PC-3 (cell line): ENCODE measurements around the gene BEX4.

Experiments
- EZH2 ChIP-seq: fragments of 300-600 bp; sonication (generic); IDR thresholded peaks from one replicate; pipeline ENCODE4 v1.6.1; 2017; ENCODE audit warnings: antibody characterized with exemption, mild to moderate bottlenecking, low read length; ENCODE audit not compliant: unreplicated experiment
- TF ChIP-seq, protein P1 (sequence below): fragments of 300-600 bp; sonication (generic); conservative IDR thresholded peaks from 2 replicates; pipeline ENCODE4 v1.5.1; 2017; ENCODE audit warnings: antibody characterized with exemption, low read depth, mild to moderate bottlenecking, low read length

DNA sequence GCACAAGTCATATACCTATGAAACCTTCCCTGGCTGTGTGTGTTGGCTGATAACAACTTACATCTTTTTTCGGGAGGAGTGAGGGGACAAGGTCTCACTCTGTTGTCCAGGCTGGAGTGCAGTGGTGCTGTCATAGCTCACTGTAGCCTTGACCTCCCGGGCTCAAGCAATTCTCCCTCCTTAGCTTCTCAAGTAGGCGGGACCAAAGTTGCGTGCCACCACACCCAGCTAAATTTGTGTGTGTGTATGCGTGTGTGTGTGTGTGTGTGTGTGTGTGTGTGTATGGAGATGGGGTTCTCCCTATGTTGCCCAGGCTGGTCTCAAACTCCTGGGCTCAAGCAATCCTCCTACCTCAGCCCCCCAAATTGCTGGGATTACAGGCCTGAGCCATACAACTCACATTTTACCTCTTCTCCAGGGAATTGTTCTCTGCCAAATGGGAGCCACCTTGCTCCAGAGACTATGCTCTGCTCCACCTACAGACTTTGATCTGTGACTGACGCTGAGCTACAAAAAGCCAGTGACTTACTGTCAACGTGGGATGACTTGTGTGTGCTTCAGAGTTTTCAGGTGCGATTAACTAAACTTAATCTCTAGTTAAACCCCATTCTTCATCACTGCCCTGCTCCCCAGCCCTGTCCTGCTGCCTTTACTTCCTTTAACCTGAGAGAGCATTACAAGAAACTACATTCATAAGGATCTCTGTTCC, 2.0 kb upstream of the BEX4 start:
- no peak for TF ChIP-seq EZH2
- TF ChIP-seq, protein P1, sequence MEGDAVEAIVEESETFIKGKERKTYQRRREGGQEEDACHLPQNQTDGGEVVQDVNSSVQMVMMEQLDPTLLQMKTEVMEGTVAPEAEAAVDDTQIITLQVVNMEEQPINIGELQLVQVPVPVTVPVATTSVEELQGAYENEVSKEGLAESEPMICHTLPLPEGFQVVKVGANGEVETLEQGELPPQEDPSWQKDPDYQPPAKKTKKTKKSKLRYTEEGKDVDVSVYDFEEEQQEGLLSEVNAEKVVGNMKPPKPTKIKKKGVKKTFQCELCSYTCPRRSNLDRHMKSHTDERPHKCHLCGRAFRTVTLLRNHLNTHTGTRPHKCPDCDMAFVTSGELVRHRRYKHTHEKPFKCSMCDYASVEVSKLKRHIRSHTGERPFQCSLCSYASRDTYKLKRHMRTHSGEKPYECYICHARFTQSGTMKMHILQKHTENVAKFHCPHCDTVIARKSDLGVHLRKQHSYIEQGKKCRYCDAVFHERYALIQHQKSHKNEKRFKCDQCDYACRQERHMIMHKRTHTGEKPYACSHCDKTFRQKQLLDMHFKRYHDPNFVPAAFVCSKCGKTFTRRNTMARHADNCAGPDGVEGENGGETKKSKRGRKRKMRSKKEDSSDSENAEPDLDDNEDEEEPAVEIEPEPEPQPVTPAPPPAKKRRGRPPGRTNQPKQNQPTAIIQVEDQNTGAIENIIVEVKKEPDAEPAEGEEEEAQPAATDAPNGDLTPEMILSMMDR, result no peak
